PC-3 (cell line): ENCODE results near the gene CTSF.

ENCODE experiments used
- EZH2 ChIP-seq: fragments of 300-600 bp; sonication (generic); IDR thresholded peaks from one replicate; pipeline ENCODE4 v1.6.1; 2017; ENCODE audit warnings: antibody characterized with exemption, mild to moderate bottlenecking, low read length; ENCODE audit not compliant: unreplicated experiment
- TF ChIP-seq, protein P1 (sequence below): fragments of 300-600 bp; sonication (generic); conservative IDR thresholded peaks from 2 replicates; pipeline ENCODE4 v1.5.1; 2017; ENCODE audit warnings: antibody characterized with exemption, low read depth, mild to moderate bottlenecking, low read length

DNA sequence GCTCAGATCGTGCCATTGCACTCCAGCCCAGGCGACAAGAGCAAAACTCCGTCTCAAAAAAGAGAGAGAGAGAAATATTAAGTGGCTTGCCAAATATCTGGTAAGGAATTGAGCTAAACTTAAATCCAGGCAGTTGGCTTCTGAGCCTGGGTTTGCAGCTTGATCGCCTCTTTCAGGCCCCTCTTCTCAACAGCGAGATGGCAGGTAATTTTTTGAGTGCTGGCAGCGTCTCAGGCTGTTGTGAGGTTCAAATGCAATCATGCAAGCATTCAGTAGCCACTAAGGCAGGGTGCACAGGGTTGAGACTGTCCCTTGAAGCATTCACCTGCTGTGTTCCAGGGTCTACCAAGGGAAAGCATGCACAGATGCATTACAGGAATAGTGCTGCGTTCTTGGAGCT lies 670 bp upstream of the CTSF start:
- no peak for TF ChIP-seq EZH2
- TF ChIP-seq, protein P1, sequence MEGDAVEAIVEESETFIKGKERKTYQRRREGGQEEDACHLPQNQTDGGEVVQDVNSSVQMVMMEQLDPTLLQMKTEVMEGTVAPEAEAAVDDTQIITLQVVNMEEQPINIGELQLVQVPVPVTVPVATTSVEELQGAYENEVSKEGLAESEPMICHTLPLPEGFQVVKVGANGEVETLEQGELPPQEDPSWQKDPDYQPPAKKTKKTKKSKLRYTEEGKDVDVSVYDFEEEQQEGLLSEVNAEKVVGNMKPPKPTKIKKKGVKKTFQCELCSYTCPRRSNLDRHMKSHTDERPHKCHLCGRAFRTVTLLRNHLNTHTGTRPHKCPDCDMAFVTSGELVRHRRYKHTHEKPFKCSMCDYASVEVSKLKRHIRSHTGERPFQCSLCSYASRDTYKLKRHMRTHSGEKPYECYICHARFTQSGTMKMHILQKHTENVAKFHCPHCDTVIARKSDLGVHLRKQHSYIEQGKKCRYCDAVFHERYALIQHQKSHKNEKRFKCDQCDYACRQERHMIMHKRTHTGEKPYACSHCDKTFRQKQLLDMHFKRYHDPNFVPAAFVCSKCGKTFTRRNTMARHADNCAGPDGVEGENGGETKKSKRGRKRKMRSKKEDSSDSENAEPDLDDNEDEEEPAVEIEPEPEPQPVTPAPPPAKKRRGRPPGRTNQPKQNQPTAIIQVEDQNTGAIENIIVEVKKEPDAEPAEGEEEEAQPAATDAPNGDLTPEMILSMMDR: no peak
